Amniotic epithelial cell (primary cell): Measurements from ENCODE around the gene GALP.
"Not testable (repeated sequence)": the region's sequence is repeated elsewhere in the genome, so short reads cannot be mapped to it uniquely, and the experiment has no call there.

ENCODE experiments used
- DNase-seq: peaks from one replicate; pipeline ENCODE4 v3.0.0-alpha.2; 2010; ENCODE audit warnings: low read depth

The GALP gene

DNA sequence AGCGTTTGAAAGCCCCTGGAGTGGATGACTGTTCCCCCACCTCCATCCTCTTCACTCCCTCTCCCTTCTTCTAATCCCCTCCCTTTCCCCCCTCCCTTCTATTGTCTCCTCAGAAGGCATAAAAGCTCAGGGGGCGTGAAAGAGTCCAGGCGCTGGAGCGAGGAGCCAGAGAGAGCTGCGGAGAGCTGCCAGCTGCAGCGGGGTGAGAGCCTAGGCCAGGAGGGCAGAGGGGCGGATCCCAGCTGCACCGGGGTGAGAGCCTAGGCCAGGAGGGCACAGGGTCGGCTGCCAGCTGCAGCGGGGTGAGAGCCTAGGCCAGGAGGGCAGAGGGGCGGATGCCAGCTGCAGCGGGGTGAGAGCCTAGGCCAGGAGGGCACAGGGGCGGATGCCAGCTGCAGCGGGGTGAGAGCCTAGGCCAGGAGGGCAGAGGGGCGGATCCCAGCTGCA, at the start of gene GALP:
TSS of gene GALP (plus strand) at position 148 of the 447 bp plus-strand sequence. CDS start 1,101 bp downstream, outside the sequence.
- DNase-seq = not testable (repeated sequence)

- DNase-seq = no peak
Measured at GRCh38 chr19:56126983-56127780, 48.6 kb upstream of the GALP start.

DNA sequence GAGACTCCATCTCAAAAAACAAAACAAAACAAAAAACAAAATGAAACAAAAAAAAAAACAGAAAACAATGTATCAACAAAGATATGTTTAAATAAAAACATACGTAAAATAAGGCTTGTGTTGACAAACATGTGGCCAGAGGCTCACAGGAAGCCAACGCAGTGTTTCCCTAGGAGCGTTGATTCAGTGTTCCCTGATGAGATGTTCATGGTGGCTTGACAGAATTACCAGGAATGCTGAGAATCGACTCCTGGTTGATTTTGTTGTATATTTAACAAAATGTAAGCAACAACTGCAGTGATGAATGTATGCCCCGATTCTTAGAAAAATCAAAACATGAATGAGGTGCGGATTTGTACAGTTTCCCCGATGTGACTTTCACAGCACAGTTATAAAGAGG, 45.8 kb upstream of the GALP start:
- DNase-seq = no peak

DNA sequence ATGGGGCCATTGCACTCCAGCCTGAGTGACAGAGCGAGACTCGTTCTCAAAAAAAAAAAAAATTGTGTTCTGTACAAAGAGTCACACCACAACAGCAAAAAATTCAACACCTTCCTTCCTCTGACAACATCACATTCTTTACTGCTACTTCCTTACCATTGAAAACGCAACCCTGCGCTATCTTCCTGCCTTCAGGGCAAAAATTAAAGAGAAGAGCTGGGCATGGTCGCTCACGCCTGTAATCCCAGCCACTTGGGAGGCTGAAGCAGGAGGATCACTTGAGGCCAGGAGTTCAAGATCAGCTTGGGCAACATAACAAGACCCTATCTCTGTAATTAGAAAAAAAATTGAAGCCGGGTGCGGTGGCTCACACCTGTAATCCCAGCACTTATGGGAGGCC, 44.2 kb upstream of the GALP start:
- no peak for DNase-seq

DNA sequence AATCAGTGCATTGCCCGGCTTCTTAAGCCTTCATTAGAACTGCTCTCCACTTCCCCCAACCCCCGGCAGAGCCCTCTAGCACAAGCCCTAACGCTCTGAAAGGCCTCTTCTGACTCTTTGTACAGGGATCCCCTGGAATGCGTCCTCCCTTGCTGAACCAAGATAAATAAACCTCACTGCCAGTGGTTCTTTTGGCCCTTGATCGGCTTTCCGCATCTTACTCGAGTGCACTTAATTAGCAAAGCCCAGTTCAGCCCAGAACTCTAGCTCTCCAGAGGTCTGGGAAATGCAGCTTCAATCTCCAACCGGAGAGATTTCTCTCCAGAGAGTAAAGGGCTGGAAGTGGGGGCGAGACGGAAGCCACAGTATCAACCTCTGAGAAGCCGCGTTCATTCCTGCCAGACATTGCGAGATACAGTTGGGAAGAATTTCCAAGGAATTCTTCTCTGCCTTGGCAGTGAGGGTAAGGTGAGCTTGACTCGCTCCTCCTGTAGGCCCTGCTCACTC, 43.4 kb upstream of the GALP start:
- DNase-seq = peak; percentile 88

DNA sequence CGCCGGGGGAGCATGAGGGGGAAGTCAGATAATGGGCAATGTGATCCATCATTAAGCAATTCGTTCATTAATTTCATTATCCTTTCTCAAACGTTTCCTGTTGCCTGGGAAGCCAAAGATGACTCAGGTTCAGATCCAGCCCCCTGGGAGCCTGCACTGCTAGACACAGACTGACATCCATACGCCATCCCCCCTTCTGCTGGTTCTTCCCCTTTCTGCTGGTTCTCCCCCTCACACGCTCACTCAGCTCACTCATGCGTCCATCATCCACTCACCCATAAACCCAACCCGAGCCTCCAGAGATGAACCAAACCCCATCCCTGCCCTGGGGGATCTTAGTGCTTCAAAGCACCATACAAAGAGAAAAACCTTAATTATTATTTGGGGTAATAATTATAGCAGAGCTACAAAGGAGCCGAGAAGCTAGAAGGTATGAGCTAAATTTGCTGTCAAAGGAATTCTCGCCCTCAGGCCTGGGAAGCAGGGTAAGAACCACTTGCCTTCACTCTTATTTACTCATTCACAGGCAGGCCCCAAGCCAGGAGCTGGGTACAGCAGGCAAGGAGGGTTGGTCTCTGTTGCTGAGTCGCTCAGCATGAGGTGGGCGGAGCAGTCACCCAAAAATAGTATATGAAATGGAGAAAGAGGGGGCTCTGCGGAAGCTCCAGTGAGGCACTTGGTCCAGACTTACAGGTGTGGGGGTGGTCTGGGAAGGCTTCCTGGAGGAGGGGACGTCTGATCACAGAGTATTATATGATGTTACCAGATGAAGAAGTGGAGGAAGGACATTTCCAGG, 41.8 kb upstream of the GALP start:
- DNase-seq = peak; percentile 88

- DNase-seq = no peak
Measured at GRCh38 chr19:56134654-56134921, 41.2 kb upstream of the GALP start.

DNA sequence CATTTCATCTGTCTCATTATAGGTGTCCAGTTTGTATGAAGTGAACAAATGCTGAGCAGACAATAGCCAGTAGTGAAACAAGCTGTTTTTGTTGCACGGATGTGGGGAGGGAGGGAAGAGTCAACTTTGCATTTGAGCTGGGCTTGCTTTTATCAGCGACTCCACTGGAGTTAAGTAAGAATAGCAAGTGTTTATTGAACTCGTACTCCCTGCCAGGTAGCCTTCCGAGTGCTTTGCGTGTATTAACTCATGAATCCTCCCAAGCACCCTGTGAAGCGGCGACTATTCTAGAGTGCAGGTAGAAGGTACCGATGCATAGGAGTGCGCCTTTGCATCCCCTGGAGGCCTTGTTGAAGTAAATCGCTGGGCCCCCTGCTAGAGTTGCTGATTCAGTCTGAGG, 39.4 kb upstream of the GALP start:
- DNase-seq = no peak

GRCh38 chr19:56137405-56137804, 38.4 kb upstream of the GALP start:
- DNase-seq = no peak

- peak; percentile 76 for DNase-seq
Measured at GRCh38 chr19:56138069-56138468, 37.7 kb upstream of the GALP start.

DNA sequence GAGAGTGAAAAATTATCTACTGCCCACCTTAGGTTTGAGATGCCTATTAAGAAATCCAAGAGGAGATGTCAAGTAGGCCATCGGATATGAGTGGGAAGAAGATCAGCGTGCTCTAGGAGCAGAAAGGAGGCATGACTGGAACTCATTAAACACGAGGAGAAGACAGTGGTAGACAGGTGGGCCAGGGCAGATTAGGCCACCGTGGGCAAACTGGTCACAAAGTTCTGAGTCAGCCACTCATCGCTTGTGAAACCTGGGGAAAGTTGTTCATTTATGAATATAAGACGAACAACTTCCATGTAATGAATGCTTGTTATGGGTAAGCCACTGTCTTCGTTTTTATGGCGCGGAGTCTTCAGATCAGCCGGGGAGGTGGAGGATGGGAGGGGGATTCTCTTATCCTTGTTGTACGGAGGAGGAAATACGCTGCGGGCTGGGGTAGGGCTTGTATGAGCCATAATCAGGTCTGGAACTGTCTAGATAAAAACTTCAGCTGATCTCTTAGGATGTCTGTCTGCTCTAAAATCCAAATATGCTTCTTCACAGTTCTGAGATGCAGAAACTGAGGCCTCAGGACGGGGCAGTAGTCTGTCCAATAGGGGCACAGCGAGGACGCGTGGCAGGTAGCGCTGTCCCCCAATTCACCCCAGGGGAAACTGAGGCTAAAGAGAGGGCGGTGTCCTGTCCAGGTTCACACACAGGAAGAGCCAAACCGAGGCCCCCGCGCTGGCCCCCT, 35.8 kb upstream of the GALP start:
- peak; percentile 22 for DNase-seq

DNA sequence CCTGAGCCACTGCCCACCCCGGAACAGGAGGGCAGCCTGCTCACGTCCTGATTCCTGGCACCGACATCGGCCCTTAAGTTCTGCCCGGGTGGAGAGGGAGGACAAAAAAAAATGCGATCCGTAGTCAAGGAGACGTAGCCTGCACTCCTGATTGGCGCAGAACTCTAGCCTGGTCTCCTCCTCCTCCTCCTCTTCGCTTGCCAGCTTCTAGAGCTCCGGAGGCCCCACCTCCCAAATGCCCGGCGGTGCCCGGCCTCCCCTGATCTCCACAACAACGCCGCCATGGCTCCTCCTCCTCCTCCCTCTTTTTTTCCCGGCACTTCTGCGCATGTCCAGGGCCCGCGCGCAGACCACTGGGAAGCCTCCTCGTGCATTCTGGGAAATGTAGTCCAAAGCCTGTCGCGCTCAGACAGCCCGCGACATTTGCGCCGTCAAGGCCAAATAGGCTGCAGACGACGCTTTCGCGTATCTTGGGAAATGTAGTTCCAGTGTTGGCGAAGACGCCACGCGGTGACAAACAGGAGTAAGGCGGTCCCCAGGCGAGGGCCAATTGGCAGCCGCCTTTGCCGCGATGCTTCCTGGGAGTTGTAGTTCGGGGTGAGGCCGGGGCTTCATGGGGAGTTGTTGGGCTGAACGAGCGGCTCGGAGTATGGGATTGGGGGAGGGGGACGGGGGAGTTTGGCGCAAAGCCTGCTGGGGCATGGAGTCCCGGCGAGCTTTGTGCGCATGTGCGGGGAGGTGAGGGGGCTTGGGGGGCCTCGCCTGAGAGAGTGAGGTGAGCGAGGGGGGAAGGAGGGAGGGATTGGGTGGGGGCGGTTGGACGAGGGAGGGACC, 35.0 kb upstream of the GALP start, which contains the start of gene ZNF444:
TSS of gene ZNF444 (plus strand) at position 705 of the 834 bp plus-strand sequence. CDS start 5,625 bp downstream, outside the sequence.
- DNase-seq = peak; percentile 100

- DNase-seq = peak; percentile 18
Measured at GRCh38 chr19:56141417-56141993, 34.3 kb upstream of the GALP start.

DNA sequence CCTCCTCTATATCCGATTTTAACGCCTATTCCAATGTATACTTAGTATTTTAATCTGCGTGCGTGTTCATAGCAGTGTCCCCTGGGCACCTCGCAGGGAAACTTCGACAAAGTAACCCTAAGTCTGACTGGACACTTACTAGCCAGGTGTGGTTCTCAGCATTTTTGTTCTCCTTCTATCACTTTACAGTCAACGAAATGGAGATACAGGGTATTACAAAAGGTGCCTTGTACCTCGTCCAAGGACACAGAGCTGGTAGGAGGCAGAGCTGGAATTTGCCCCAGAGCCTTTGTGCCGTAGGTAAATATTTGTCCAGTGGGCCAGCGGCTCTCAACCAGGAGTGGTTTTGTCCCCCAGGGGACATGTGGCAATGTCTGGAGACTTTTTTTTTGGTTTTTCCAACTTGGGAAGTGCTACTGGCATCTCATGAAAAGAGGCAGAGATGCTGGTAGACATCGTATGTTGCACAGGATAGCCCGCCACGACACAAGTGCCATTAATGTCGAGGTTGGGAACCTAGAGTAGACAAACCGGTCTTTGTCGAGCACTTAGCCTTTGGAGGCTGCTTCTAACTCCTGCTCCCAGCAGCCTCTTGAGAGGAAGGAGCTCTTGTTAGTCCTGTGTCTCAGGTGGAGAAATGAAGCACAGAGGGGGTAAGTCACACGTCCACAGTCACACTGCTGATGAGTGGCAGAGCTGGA, 33.6 kb upstream of the GALP start:
- no peak for DNase-seq

DNA sequence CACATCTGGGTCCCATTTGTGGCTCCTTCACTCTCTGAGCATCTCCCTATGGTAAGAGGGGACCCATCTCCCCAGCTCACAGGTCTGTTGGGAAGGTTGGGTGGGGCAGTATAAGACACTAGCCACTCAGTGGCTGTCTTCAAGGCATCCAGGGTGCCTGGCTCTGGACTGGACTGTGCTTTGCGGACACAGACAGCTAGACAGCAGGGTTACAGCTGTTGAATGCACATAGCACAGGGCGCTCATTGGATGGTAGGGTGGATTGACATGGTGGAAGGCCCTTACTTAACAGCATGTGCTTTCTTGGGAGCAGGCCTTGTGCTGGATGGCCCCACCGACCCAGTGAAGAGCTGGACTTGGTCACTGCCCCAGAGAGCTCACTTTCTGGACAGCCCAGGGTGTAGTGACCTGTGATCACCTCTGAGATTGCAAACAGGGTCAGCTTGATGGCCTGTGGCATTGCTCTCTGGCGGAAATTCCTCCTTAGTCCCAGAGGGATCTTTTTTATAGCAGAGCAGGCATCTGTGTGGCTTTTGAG, 32.8 kb upstream of the GALP start:
- no peak for DNase-seq

DNA sequence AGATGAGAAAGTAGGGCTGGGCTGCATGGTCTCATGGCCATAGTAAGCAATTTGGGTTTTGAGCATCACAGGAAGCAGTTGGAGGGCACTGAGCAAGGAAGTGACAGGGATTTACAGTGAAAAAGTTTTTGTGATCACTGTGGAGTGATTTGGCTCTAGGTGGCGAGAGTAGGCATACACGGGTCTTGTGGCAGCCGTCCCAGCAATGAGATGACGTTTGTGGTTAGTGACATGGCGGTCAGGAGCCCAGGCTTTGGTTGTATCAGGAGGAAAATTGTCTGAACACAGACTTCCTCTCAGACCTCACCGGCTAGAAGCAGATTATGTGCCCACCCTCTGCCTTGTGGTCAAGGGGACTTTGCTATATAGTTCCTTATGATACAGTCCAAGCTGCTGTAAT, 31.4 kb upstream of the GALP start:
- DNase-seq = no peak

- no peak for DNase-seq
Measured at GRCh38 chr19:56144831-56145230, 31.0 kb upstream of the GALP start.

GRCh38 chr19:56145698-56146097, 30.1 kb upstream of the GALP start:
- DNase-seq = no peak

DNA sequence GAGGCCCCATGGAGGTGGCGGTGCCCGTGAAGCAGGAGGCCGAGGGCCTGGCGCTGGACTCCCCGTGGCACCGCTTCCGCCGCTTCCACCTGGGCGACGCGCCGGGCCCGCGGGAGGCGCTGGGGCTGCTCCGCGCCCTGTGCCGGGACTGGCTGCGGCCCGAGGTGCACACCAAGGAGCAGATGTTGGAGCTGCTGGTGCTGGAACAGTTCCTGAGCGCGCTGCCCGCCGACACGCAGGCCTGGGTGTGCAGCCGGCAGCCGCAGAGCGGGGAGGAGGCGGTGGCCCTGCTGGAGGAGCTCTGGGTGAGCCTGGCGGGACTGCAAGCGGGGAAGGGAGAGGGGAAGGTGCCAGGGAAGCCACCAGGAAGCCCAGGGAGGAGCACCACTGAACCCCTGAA, 28.9 kb upstream of the GALP start:
- no peak for DNase-seq

- no peak for DNase-seq
Measured at GRCh38 chr19:56147307-56147706, 28.5 kb upstream of the GALP start.
